CD4-positive, alpha-beta T cell treated with Interleukin-4 for 1 hour (primary cell): ENCODE measurements around the gene UBQLNL.

Experiments used
- DNase-seq, 2 donors: peaks; one replicate each; pipeline ENCODE4 v3.0.0-alpha.2; 2020 to 2022

UBQLNL gene, protein sequence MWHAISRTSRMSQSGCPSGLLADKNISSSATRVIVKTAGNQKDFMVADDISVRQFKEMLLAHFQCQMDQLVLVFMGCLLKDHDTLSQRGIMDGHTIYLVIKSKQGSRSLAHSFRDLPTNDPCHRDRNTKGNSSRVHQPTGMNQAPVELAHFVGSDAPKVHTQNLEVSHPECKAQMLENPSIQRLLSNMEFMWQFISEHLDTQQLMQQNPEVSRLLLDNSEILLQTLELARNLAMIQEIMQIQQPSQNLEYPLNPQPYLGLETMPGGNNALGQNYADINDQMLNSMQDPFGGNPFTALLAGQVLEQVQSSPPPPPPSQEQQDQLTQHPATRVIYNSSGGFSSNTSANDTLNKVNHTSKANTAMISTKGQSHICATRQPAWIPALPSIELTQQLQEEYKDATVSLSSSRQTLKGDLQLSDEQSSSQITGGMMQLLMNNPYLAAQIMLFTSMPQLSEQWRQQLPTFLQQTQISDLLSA

GRCh38 chr11:5516599-5516998 is at the start of gene UBQLNL:
Gene UBQLNL (minus strand): TSS chr11:5516699. CDS start chr11:5516441, 258 bp downstream.
- no peak for DNase-seq

DNA sequence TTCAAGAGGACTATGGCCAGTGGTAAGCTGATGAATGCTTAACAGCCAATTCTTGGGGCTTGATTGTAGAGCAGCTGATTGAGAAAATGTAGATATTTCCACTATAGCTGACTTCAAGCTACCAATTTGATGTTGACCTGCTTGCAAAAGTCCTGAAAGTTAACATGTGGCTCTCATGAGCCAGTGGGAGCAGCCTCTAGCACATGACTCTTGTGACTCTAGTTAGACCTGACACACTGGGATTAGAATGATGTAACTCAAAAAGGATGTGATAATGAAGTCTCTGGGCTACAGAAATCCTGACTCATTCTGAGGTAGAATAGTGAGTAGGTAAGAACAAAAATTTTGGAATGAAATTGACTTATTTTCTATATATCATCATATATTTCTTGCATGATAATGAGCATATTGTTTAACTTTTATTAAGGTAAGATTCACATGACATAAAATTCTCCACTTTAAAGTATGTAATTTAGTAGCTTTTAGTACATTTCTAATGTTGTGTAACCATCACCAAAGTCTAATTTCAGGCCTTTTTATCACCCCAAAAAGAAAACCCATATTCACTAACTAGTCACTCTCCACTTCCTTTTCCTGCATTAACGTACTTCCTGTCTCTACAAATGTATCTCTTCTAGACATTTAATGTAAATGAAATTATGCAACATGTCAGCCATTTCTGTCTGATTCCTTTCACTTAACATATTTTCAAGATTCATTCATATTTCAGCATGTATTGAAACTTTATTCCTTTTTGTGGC is 47.9 kb upstream of the UBQLNL start:
- no peak for DNase-seq

GRCh38 chr11:5557751-5558150 is 41.3 kb upstream of the UBQLNL start:
- no peak for DNase-seq

DNA sequence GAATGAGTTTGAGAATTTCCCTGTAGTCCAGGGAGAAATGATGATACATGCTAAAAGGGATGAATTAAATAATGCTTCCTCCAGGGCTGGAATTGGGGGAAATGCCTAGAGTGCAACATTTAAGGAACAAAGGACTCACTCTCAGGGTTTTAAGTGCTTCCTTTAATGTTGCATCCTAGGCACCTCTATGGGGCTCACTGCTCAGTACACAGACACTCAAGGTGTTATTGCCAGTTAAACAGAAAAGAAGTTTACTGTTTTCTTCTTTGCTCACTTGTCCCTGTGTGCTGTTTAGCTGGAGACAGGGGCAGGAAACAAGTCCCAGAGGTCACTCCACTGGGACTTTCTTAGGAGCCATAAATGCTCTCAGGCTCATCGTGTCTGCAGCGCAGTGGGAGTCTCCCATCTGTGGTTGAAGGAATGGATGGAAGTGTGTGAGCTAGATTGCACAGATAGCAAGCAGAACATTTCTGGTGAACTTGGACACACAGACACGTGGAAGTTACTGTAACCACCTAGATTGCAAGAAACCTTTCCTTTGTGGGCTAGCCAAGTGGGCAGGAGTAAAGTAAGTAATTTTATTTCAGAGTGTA is 40.2 kb upstream of the UBQLNL start:
- no peak for DNase-seq

GRCh38 chr11:5553343-5553742 is 36.8 kb upstream of the UBQLNL start:
- no peak for DNase-seq

- DNase-seq: no peak
Observed at GRCh38 chr11:5550440-5551095, 34.1 kb upstream of the UBQLNL start.

DNA sequence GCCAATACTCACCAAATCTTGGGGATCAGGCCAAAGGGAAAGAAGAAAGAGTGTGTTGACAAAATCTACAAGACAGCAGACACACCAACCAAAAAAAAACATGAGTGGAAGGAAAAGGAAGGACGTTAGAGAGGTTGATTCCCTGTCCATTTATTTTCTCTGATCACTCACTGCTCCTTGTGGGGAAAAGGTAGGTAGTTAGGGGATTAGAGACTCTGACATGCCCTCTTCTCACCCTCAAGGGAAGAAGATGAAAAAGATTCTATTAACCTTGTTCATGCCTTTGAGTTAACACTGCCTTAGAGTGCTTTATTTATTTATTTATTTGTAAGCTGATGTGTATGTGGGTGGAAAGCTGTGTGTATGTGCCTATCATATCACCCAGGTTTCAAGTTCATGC is 31.9 kb upstream of the UBQLNL start, which contains the start of gene OR52H1:
TSS of gene OR52H1 (minus strand) at position 101 of the 400 bp plus-strand sequence. CDS start 3,035 bp downstream, outside the sequence.
- no peak for DNase-seq

- no peak for DNase-seq
Observed at GRCh38 chr11:5547982-5548381, 31.5 kb upstream of the UBQLNL start.

DNA sequence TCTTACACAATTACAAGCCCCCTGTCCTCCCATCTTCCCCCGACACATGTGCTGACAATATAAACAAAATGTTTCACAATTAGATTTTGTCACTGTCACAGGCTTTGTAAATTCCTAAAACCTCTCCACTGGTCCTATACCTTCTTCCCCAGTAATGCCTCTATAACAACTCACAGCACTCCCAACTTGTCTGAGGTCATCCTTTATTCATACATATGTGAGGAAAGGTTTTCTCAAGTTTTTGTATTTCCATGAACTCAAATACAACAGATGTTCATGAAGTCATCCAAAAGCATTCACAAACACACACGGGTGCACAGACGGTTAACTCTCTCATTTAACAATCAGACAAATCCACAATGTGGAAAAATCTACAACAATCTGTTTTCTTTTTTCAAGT is 30.0 kb upstream of the UBQLNL start:
- DNase-seq: no peak

DNA sequence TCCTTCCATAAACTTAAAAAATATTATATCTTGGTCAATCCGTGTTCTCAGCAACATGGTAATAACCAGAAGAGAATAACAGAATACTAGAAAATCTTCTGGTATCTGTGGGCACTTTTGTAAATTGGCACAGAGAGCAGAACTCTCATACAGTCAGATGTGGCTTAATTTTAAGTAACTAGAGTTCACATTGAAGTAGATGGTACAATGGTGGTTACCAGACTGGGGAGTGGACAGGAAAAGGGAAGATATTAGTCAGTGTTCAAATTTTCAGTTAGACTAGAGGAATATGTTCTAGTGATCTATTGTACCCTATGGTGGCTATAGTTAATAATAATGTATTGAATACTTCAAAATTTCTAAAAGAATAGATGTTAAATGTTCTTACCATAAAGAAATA is 24.9 kb upstream of the UBQLNL start:
- DNase-seq: no peak

DNA sequence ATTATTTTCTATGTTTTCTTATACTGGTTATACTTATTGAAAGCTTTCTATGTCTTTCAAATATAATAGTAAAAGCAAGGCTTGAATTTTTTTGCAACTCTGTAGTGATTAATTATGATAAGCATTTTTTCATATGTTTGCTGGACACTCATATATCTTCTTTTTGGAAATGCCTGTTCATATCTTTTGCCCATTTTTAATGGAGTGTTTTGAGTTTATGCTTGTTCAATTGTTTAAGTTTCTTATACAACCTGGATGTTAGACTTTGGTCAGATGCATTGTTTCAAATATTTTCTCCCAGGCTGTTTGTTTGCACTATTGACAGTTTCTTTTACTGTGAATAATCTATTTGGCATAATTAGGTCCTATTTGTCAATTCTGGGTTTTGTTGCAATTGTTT is 20.0 kb upstream of the UBQLNL start:
- no peak for DNase-seq

- no peak for DNase-seq
Observed at GRCh38 chr11:5534046-5534445, 17.5 kb upstream of the UBQLNL start.

DNA sequence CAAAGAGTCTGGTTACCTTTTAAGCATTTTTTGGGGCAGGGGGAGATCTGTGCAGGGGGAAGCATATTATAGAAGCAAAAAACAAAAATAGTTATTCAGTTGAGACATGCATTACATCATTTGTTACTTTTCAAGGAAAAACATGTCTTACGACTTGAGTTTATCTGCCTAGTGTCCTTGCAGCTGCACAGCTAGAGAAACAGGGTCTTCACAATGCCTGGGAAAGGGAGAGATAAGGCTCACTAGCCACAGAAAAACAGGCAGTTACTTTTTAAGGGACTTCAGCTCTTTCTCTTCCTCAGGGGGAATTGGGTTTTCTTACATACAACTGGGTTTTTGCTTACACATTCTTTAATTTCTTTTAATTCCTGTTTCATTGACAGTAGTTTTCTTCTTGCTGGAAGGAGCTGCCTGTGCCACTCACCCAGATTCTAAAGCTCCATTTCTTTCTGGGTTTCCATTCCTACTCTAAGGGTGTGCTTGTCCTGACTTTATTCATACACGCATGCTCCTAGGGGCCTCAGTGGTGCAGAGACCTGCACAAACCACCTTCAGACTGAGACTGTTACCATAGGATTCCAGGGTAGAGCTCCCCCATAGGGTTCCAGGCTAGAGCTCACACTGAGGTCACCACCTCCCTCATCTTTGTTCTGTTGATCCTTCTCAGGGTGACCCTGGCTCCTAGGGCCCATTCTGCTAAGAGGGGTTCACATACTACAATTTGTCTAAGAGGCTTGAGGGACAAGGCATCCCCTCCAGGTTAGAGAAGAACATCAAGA is 14.7 kb upstream of the UBQLNL start:
- no peak for DNase-seq

GRCh38 chr11:5528495-5528894 is 12.0 kb upstream of the UBQLNL start:
- DNase-seq: no peak

DNA sequence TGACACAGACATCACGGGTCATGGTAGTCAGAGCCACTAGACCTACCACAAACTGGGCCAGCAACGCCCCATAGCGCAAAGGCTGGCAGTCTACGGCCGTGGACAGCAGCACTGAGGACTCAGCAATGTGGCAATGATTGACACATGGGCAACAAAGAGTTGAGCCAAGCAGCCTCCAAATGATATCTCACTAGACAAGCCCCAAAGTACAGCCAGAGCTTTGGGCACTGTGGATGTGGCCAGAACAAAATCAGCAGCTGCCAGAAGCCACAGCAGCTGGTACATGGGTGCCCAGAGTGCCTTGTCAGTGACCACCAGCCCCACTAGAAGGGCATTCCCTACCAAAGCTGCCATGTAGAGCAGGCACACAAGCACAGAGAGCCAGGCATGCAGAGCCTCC is 11.2 kb upstream of the UBQLNL start:
- DNase-seq: no peak

DNA sequence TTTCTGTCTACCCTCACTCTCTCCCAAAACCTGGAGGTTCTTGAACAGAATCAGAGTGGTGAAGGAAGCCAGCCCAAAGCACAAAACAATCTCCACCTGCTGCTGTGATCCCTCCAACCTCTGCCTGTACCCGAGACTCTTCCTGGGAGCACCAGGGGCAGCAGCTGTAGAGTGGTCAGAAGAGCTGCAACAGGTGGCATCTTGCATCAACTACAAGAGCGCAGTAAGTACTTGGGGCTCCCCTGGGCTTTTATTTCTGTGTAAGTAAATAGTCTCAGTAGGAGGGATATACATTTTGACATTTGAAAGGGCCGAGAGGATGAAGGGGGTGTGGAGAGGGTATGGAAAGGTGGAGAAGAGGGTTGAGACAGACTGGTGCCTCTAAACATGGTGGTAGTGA is 8.3 kb upstream of the UBQLNL start:
- DNase-seq: no peak

GRCh38 chr11:5522308-5522707 is 5.8 kb upstream of the UBQLNL start:
- DNase-seq: no peak

- DNase-seq: no peak
Observed at GRCh38 chr11:5521540-5521939, 5.0 kb upstream of the UBQLNL start.

- DNase-seq: no peak
Observed at GRCh38 chr11:5514841-5515240, 1.7 kb downstream of the UBQLNL start.

- no peak for DNase-seq
Observed at GRCh38 chr11:5509803-5510202, 6.7 kb downstream of the UBQLNL start, which contains the start of gene UBQLN3. Gene UBQLN3 (minus strand): TSS chr11:5509957. CDS start chr11:5509558, 399 bp downstream.

- no peak for DNase-seq
Observed at GRCh38 chr11:5508605-5509004, 7.9 kb downstream of the UBQLNL start.

DNA sequence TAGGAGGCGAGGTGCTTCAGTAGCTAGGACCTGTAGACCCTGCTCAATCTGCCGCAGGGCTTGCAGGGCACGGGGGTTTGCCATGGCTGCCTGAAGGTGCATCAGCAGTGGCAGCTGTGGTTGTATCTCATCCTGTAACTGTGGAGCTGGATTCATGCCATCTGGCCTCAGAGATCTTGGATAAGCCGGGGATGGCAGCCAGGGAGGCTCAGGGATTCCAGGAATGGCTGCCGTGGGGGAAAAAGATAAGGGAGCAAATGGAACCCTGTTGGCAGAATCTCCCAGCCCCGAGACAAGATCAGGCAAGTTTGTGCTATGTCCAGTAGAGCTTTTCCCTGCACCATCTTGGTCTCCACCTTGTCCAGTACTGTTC is 8.6 kb downstream of the UBQLNL start:
- no peak for DNase-seq
